ENCODE measurements around the gene PIPOX. TPM values are rescaled to one million over a fixed set of nuclear protein-coding genes. Genes with fewer than 3 reads are reported as not detected.
"Not testable (repeated sequence)": the region's sequence is repeated elsewhere in the genome, so short reads cannot be mapped to it uniquely, and the experiment has no call there.

Gene PIPOX
- total RNA-seq, 1 donor from 2014 or later, result 1.8 TPM

GRCh38 chr17:29084541-29085146, 41.7 kb downstream of the PIPOX start:
- H3K36me3 Mint-ChIP-seq (ENCODE audit: low read depth, unreplicated experiment), result peaks cover 21% of the 10 kb centered on the region
- no peaks in the 10 kb centered on the region for H3K4me1 Mint-ChIP-seq (ENCODE audit: low read depth, unreplicated experiment)
- Histone ChIP-seq H3K4me3 (ENCODE audit: insufficient read depth, low read depth, low read length) (no peak overlapping the region), H3K4me2 (ENCODE audit: low read length) (no peak overlapping the region), H3K27ac (ENCODE audit: low read depth, low read length) (no peak overlapping the region), H3K79me2 (ENCODE audit: insufficient read depth, low read length) (no peaks in the 10 kb centered on the region), H2AFZ (ENCODE audit: low read depth, low read length) (no peak overlapping the region), H3K4me1 (ENCODE audit: insufficient read depth, low read length) (peaks cover 7% of the 10 kb centered on the region), H3K9ac (ENCODE audit: low read length) (no peak overlapping the region), H3K36me3 (ENCODE audit: insufficient read depth, low read length) (peaks cover 3% of the 10 kb centered on the region), H3K9me3 (ENCODE audit: insufficient read depth, low read depth, low read length) (no peaks in the 10 kb centered on the region), H3K27me3 (ENCODE audit: insufficient read depth, low read length) (no peaks in the 10 kb centered on the region), H4K20me1 (ENCODE audit: insufficient read depth, low read length) (no peaks in the 10 kb centered on the region)
- H3K9me3 Mint-ChIP-seq (ENCODE audit: unreplicated experiment), result no peaks in the 10 kb centered on the region
- no peak overlapping the region for H3K27ac Mint-ChIP-seq (ENCODE audit: unreplicated experiment)
- TF ChIP-seq CTCF (IDR thresholded peaks at IDR 0.05; ENCODE audit: insufficient read depth, low read depth, low read length) (no peak), EZH2 (IDR thresholded peaks at IDR 0.05; ENCODE audit: insufficient read depth, low read length) (no peak)
- FAIRE-seq (no peak), DNase-seq (ENCODE audit: low read depth) (peak; percentile 12)
- H3K4me3 Mint-ChIP-seq (ENCODE audit: unreplicated experiment), result no peak overlapping the region
- no peaks in the 10 kb centered on the region for H3K27me3 Mint-ChIP-seq (ENCODE audit: low read depth, unreplicated experiment)

- peaks cover 7% of the 10 kb centered on the region for H3K4me1 ChIP-seq (ENCODE audit: insufficient read depth, low read length)
- Mint-ChIP-seq H3K27ac (ENCODE audit: unreplicated experiment) (no peak overlapping the region), H3K36me3 (ENCODE audit: low read depth, unreplicated experiment) (peaks cover 21% of the 10 kb centered on the region), H3K9me3 (ENCODE audit: unreplicated experiment) (no peaks in the 10 kb centered on the region), H3K27me3 (ENCODE audit: low read depth, unreplicated experiment) (no peaks in the 10 kb centered on the region), H3K4me3 (ENCODE audit: unreplicated experiment) (no peak overlapping the region), H3K4me1 (ENCODE audit: low read depth, unreplicated experiment) (no peaks in the 10 kb centered on the region)
- no peaks in the 10 kb centered on the region for H3K9me3 ChIP-seq (ENCODE audit: insufficient read depth, low read depth, low read length)
- H3K4me2 ChIP-seq (ENCODE audit: low read length), result no peak overlapping the region
- H3K9ac ChIP-seq (ENCODE audit: low read length), result no peak overlapping the region
- no peak for TF ChIP-seq CTCF (IDR thresholded peaks at IDR 0.05; ENCODE audit: insufficient read depth, low read depth, low read length)
- TF ChIP-seq EZH2 (IDR thresholded peaks at IDR 0.05; ENCODE audit: insufficient read depth, low read length), result no peak
- no peak overlapping the region for H3K27ac ChIP-seq (ENCODE audit: low read depth, low read length)
- H3K36me3 ChIP-seq (ENCODE audit: insufficient read depth, low read length), result peaks cover 3% of the 10 kb centered on the region
- H3K4me3 ChIP-seq (ENCODE audit: insufficient read depth, low read depth, low read length), result no peak overlapping the region
- FAIRE-seq, result no peak
- H4K20me1 ChIP-seq (ENCODE audit: insufficient read depth, low read length), result no peaks in the 10 kb centered on the region
- no peak for DNase-seq (ENCODE audit: low read depth)
- H3K79me2 ChIP-seq (ENCODE audit: insufficient read depth, low read length), result no peaks in the 10 kb centered on the region
- H3K27me3 ChIP-seq (ENCODE audit: insufficient read depth, low read length), result no peaks in the 10 kb centered on the region
- no peak overlapping the region for H2AFZ ChIP-seq (ENCODE audit: low read depth, low read length)
Measured at GRCh38 chr17:29085223-29085622, 42.3 kb downstream of the PIPOX start.

- no peak overlapping the region for H3K9ac ChIP-seq (ENCODE audit: low read length)
- H3K9me3 ChIP-seq (ENCODE audit: insufficient read depth, low read depth, low read length), result no peaks in the 10 kb centered on the region
- FAIRE-seq, result no peak
- peaks cover 27% of the 10 kb centered on the region for H3K36me3 Mint-ChIP-seq (ENCODE audit: low read depth, unreplicated experiment)
- H2AFZ ChIP-seq (ENCODE audit: low read depth, low read length), result no peak overlapping the region
- DNase-seq (ENCODE audit: low read depth), result no peak
- H3K4me1 ChIP-seq (ENCODE audit: insufficient read depth, low read length), result peaks cover 7% of the 10 kb centered on the region
- peaks cover 3% of the 10 kb centered on the region for H3K36me3 ChIP-seq (ENCODE audit: insufficient read depth, low read length)
- no peak overlapping the region for H3K4me2 ChIP-seq (ENCODE audit: low read length)
- H3K4me1 Mint-ChIP-seq (ENCODE audit: low read depth, unreplicated experiment), result no peaks in the 10 kb centered on the region
- H3K79me2 ChIP-seq (ENCODE audit: insufficient read depth, low read length), result no peaks in the 10 kb centered on the region
- H3K9me3 Mint-ChIP-seq (ENCODE audit: unreplicated experiment), result no peaks in the 10 kb centered on the region
- H3K27ac ChIP-seq (ENCODE audit: low read depth, low read length), result no peak overlapping the region
- TF ChIP-seq CTCF (IDR thresholded peaks at IDR 0.05; ENCODE audit: insufficient read depth, low read depth, low read length), result no peak
- no peak for TF ChIP-seq EZH2 (IDR thresholded peaks at IDR 0.05; ENCODE audit: insufficient read depth, low read length)
- H3K27ac Mint-ChIP-seq (ENCODE audit: unreplicated experiment), result peak overlapping the region; percentile 58
- H3K27me3 Mint-ChIP-seq (ENCODE audit: low read depth, unreplicated experiment), result no peaks in the 10 kb centered on the region
- no peak overlapping the region for H3K4me3 ChIP-seq (ENCODE audit: insufficient read depth, low read depth, low read length)
- no peak overlapping the region for H3K4me3 Mint-ChIP-seq (ENCODE audit: unreplicated experiment)
- no peaks in the 10 kb centered on the region for H4K20me1 ChIP-seq (ENCODE audit: insufficient read depth, low read length)
- no peaks in the 10 kb centered on the region for H3K27me3 ChIP-seq (ENCODE audit: insufficient read depth, low read length)
Measured at GRCh38 chr17:29086628-29087332, 43.8 kb downstream of the PIPOX start.

GRCh38 chr17:29088782-29089181, 45.8 kb downstream of the PIPOX start:
- H3K27me3 ChIP-seq (ENCODE audit: insufficient read depth, low read length); H3K27ac ChIP-seq (ENCODE audit: low read depth, low read length); H3K9me3 Mint-ChIP-seq (ENCODE audit: unreplicated experiment); H3K27ac Mint-ChIP-seq (ENCODE audit: unreplicated experiment); H3K4me3 Mint-ChIP-seq (ENCODE audit: unreplicated experiment); H3K27me3 Mint-ChIP-seq (ENCODE audit: low read depth, unreplicated experiment); H3K4me1 ChIP-seq (ENCODE audit: insufficient read depth, low read length); H3K36me3 ChIP-seq (ENCODE audit: insufficient read depth, low read length); DNase-seq (ENCODE audit: low read depth); H2AFZ ChIP-seq (ENCODE audit: low read depth, low read length); H3K4me2 ChIP-seq (ENCODE audit: low read length); H3K79me2 ChIP-seq (ENCODE audit: insufficient read depth, low read length); H3K9me3 ChIP-seq (ENCODE audit: insufficient read depth, low read depth, low read length); H3K4me1 Mint-ChIP-seq (ENCODE audit: low read depth, unreplicated experiment); H3K9ac ChIP-seq (ENCODE audit: low read length); FAIRE-seq; H3K4me3 ChIP-seq (ENCODE audit: insufficient read depth, low read depth, low read length); H4K20me1 ChIP-seq (ENCODE audit: insufficient read depth, low read length): not testable (repeated sequence)
- peaks cover 25% of the 10 kb centered on the region for H3K36me3 Mint-ChIP-seq (ENCODE audit: low read depth, unreplicated experiment)

Data from astrocyte (in vitro differentiated cells and primary cell).